Activated B cell treated with CpG ODN at 0.5 μM for 24 hours (primary cell): ENCODE results near the gene RP2. TPM values are rescaled to one million over a fixed set of nuclear protein-coding genes. Genes with fewer than 3 reads are reported as not detected.
A peak's percentile ranks its signal among the peaks of the same experiment; 100 is the strongest.

Experiments used
- ATAC-seq: fragments of 200-7000 bp; cut with Tn5 transposase; one replicate; pipeline ENCODE4 v1.10.0; 2021; ENCODE audit warnings: low read depth, mild to moderate bottlenecking, moderate library complexity
- CTCF ChIA-PET: fragments of 350-600 bp; sonication (Branson Sonifier 250); formaldehyde crosslinking; loops from one replicate; lab custom pipeline; 2021; ENCODE audit warnings: antibody characterized with exemption; lab: Charles Lee
- POLR2A ChIA-PET: fragments of 350-600 bp; sonication (Branson Sonifier 250); formaldehyde crosslinking; loops from one replicate; lab custom pipeline; 2021; ENCODE audit warnings: antibody characterized with exemption; lab: Charles Lee
- DNase-seq: peaks from one replicate; pipeline ENCODE4 v3.0.0; 2022
- H3K27ac Mint-ChIP-seq: one replicate; pipeline ENCODE4 v1.8.0; 2020; ENCODE audit warnings: mixed read lengths
- H3K27me3 Mint-ChIP-seq: one replicate; pipeline ENCODE4 v1.8.0; 2021; ENCODE audit warnings: mixed read lengths
- H3K36me3 Mint-ChIP-seq: one replicate; pipeline ENCODE4 v1.8.0; 2021; ENCODE audit warnings: low read depth, mixed read lengths
- H3K4me1 Mint-ChIP-seq: one replicate; pipeline ENCODE4 v1.8.0; 2021; ENCODE audit warnings: mixed read lengths
- H3K4me3 Mint-ChIP-seq: one replicate; pipeline ENCODE4 v1.8.0; 2020; ENCODE audit warnings: mild to moderate bottlenecking, mixed read lengths
- H3K9me3 Mint-ChIP-seq: one replicate; pipeline ENCODE4 v1.8.0; 2020; ENCODE audit warnings: mixed read lengths
- intact Hi-C: fragments of 100-400 bp; cut with micrococcal nuclease; formaldehyde crosslinking; loops from one replicate; pipeline ENCODE4 v1.15.1; 2024
- total RNA-seq: library from RNA; stranded (reverse); gene quantifications from 2 replicates; pipeline ENCODE4 v1.2.3, GENCODE V29; 2022
- TF ChIP-seq, protein P1 (sequence below): fragments of 200-600 bp; IDR thresholded peaks from one replicate; pipeline ENCODE4 v1.8.0; 2022; ENCODE audit warnings: antibody characterized with exemption, mild to moderate bottlenecking

The RP2 gene
- total RNA-seq, 1 donor from 2014 or later, result 11.3 TPM

DNA sequence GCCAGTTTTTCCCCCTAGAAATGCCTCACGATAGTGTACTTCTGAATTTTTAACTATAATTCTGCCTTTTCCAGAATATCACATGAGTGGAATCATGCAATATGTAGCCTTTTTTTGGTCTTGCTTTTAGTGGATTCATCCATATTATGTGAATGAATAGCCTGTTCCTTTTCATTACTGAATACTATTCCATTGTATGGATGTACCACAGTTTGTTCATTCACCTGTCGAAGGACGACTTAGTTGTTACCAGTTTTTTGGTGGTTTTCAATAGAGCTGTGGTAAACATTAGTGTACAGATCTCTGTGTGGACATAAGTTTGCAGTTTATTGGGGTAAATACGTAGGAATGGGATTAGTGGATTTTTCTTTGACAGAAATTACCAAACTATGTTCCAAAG lies 83.4 kb downstream of the RP2 start:
- ATAC-seq, result no peak
- H3K4me1 Mint-ChIP-seq, result peaks cover 32% of the 10 kb centered on the region
- no peaks in the 10 kb centered on the region for H3K9me3 Mint-ChIP-seq
- H3K36me3 Mint-ChIP-seq, result no peaks in the 10 kb centered on the region
- TF ChIP-seq, protein P1, sequence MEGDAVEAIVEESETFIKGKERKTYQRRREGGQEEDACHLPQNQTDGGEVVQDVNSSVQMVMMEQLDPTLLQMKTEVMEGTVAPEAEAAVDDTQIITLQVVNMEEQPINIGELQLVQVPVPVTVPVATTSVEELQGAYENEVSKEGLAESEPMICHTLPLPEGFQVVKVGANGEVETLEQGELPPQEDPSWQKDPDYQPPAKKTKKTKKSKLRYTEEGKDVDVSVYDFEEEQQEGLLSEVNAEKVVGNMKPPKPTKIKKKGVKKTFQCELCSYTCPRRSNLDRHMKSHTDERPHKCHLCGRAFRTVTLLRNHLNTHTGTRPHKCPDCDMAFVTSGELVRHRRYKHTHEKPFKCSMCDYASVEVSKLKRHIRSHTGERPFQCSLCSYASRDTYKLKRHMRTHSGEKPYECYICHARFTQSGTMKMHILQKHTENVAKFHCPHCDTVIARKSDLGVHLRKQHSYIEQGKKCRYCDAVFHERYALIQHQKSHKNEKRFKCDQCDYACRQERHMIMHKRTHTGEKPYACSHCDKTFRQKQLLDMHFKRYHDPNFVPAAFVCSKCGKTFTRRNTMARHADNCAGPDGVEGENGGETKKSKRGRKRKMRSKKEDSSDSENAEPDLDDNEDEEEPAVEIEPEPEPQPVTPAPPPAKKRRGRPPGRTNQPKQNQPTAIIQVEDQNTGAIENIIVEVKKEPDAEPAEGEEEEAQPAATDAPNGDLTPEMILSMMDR, result no peak
- DNase-seq, result no peak
- H3K27me3 Mint-ChIP-seq, result no peaks in the 10 kb centered on the region
- ChIA-PET CTCF (no interaction called here), POLR2A (no interaction called here)
- intact Hi-C loops, result no loop called here
- H3K4me3 Mint-ChIP-seq, result no peak overlapping the region
- H3K27ac Mint-ChIP-seq, result no peak overlapping the region

DNA sequence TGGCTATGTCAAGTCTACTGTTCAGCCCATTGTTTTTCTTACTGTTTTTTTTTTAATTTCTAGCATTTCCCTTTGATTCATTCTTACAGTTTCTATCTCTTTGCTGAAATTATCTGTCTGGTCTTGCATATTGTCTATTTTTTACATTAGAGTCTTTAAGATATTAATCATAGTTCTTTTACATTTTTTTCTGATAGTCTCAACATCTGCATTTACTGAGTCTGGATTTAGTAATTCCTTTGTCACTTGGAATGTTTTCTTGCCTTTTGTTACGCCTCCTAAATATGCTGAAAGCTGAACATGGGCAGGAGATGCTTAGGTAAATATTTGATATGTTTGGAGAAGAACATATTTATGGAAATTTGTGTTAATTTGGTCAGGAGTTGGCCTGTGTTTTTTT lies 85.8 kb downstream of the RP2 start:
- Mint-ChIP-seq H3K27me3 (no peaks in the 10 kb centered on the region), H3K9me3 (no peaks in the 10 kb centered on the region), H3K4me1 (peaks cover 15% of the 10 kb centered on the region), H3K27ac (no peak overlapping the region), H3K36me3 (no peaks in the 10 kb centered on the region), H3K4me3 (no peak overlapping the region)
- DNase-seq (no peak), ATAC-seq (no peak)
- POLR2A ChIA-PET, result interaction anchor here (0.7 to 1.1 kb wide), 2 partner anchors 10 to 29 kb away, joined by 3 read pairs; partner anchors contain the start of gene JADE3
- TF ChIP-seq, protein P1, result no peak
- CTCF ChIA-PET, result no interaction called here
- intact Hi-C loops, result no loop called here

DNA sequence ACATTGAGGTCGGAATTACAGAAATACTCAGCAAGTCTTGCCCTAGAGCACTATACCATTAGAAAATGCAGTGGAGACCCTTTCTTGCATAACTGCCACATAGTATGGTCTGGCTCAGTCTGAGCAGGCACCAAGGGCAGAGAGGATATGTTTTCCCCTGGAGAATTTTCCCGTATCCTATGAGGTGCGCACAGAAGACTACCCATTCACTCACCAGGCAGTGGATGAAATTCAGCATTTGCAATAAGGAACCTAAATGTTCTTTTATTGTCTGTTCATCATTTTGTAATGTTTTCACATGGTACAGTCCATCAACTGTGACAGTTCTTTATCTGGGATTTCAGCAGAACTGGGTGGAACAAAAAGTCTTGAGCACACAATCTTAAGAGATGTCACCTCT lies 90.9 kb downstream of the RP2 start:
- Mint-ChIP-seq H3K27ac (no peak overlapping the region), H3K27me3 (no peaks in the 10 kb centered on the region), H3K4me1 (peaks cover 32% of the 10 kb centered on the region), H3K36me3 (peaks cover 11% of the 10 kb centered on the region), H3K4me3 (no peak overlapping the region), H3K9me3 (no peaks in the 10 kb centered on the region)
- DNase-seq (no peak), ATAC-seq (no peak)
- intact Hi-C loops, result no loop called here
- CTCF ChIA-PET, result no interaction called here
- POLR2A ChIA-PET, result no interaction called here
- TF ChIP-seq, protein P1, result no peak

DNA sequence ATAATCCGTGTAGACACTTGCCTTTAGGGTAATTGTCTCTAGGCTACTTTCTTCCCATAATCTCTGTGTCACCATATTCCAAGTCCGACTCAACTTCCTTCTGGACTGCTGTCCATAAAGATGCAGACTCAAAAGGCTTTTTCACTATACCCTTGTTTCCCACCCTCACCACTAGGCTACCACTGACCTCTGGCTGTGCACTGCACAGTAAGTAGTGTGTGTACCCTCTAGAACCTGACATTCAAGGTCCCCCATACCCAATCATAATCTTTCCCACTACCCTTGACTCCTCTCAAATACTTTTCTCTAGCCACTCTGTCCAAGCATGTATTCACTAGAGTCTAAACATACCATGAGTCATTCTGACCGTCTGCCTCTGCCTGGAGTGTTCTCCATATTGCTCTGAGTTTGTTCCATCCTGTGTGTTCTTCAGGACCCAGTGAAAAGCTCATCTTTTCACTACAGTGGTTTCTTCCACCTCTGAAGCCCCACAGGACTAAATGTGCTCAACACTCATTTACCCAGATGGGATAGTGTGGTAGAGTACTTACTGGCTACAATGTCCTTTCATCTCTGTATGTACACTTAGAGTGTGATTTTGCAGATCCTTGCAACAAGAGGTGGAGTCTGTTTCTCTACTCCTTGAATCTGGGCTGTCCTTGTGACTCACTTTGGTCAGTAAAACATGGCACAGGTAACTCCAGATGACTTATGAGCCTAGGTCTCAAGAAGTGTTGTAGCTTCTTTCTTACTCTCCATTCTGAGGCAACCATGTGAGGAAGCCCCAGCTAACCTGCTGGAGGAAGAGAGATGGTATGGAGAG lies 92.8 kb downstream of the RP2 start:
- Mint-ChIP-seq H3K36me3 (peaks cover 11% of the 10 kb centered on the region), H3K4me1 (peaks cover 43% of the 10 kb centered on the region), H3K4me3 (no peak overlapping the region), H3K27me3 (no peaks in the 10 kb centered on the region), H3K9me3 (no peaks in the 10 kb centered on the region), H3K27ac (peak overlapping the region; percentile 10)
- ChIA-PET CTCF (no interaction called here), POLR2A (no interaction called here)
- intact Hi-C loops, result loop anchor here (5.0 kb wide), 1 partner anchor 38 kb away; no protein-coding TSS in a partner anchor
- ATAC-seq (no peak), DNase-seq (no peak)
- TF ChIP-seq, protein P1, result no peak

Other genes with a start within 250 kb of the RP2 start
- 44.5 and 55.1 TPM in 2 replicates for gene SLC9A7, start 77.9 kb upstream of the RP2 start, total RNA-seq
- gene JADE3, start 75.4 kb downstream of the RP2 start, total RNA-seq, result 45.3 and 48.4 TPM in 2 replicates
- gene RGN, start 241.4 kb downstream of the RP2 start, total RNA-seq, result 0.24 and 0.27 TPM in 2 replicates